HG03097 (cell line): ENCODE measurements around the gene PUM1.
"Not testable (repeated sequence)": the region's sequence is repeated elsewhere in the genome, so short reads cannot be mapped to it uniquely, and the experiment has no call there.

Experiments used
- ATAC-seq: cut with Tn5 transposase; IDR thresholded peaks from one replicate; pipeline ENCODE4 v1.9.1; 2021; ENCODE audit not compliant: unreplicated experiment, low FRiP score

Gene PUM1

DNA sequence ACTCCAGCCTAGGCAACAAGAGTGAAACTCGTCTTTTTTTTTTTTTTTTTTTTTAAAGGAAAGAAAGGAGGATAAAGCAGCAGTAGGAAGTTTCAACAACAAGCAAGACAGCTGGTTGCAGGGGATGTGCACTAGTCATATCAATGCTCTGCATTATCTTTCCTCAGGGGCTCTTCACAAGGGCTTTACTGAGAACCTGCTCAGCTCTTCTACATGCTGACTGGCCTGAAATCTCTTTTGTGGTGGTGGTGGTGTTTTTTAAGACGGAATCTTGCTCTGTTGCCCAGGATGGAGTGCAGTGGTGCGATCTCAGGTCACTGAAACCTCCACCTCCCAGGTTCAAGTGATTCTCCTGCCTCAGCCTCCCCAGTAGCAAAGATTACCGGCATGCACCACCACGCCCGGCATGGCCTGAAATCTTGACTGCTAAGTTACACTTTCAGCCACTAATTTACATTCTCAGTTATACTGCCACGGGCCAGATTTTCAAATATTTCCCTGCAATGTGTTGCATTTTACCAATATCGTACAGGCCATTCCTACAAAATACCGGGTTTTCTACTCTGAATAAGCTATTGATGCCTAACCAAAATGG, 68.0 kb downstream of the PUM1 start:
- no peak for ATAC-seq

DNA sequence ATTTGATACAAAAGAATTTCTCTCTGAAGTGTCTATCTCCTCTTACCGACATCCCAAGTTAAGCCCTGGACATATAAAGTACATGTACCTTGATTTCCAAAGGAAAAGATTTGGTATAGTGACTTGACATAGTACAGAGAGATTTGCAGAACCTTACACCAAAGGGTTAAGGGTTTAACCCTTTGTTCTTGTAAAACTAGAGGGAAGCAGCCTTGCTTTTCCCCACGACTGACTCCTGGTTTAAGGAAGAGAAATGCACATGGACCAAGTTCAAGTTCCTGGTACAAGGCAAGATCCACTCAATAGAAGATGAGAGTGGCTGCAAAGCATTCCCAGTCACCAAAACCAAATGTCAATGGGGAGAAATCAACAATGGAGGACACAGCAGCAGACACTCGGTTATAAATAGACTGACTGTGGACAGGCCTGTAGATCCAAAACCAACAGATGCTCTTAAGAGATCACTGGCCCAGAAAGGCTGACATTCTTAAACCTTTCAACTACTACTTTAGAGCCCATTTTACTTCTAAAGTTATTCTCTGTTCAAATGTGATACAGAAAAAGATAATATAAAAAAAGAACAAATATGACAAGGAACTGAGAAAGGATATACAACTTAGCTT, 69.4 kb downstream of the PUM1 start:
- ATAC-seq, result no peak

DNA sequence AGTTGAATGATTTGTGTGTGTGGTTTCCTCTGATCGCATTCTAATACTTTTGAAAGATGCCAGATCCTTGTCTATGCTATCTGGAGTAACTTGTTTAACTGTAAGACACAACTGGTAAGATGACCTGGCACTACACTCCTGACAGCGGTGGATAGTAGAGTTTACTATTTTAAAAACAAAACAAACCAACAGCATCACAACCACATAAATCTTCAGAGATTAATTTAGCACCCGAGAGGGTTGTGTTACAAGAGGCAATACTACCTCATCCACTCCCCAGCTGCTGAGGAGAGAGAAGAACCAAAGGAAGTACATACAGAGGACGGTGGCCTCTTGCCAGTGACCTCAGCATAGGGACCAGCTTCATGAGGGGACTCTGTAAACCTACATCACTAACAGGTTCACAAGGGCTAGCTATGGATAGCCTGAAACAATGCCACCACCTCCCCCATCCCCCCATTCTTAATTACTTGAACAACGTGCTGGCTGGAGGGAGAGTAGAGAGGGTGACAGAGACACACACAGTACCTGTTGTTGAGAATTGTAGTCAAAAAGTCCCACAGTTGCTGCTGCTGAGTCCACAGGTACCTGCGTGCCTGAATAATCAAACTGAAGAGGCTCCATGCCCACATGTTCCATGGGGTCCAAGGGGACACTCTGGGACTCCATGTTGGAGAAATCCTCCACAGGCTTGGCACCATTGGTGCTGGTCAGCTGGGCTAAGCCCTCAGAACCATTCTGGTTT, 73.5 kb downstream of the PUM1 start:
- no peak for ATAC-seq

DNA sequence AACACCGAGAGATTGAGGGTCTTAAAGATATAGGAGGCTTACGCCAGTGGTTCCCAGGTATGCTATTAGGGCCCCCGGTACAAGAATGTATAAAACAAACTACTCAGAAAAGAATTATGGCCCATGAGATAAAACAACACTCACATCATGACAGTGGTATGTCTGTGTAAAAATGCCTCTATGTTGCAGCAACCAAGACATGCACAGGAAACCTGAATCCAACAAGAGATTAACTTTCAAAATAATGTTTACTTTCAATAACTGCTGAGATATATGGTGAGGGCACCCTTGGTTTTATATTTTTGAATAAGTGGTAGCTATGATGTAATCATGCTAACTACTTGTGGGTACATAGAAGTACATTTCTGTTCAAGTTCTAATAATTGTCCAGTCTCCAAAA, 74.9 kb downstream of the PUM1 start:
- no peak for ATAC-seq

DNA sequence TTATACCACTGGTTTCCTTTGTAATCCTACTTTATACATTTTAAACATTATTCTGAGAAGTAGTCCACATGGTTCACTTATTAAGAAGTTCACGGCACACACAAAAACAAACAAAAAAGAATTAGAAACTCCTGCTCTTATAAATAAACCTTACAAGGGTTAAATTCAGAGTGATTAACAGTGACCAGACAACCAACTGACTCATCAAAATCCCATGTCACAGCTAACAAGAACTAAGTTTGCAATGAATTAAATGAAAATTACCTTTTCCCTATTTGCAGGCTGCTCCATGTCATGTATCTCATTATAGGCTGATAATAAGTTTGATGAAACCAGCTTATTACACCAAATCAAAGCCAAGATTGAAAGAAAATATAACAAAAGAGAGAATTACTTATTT, 77.5 kb downstream of the PUM1 start:
- ATAC-seq, result no peak

DNA sequence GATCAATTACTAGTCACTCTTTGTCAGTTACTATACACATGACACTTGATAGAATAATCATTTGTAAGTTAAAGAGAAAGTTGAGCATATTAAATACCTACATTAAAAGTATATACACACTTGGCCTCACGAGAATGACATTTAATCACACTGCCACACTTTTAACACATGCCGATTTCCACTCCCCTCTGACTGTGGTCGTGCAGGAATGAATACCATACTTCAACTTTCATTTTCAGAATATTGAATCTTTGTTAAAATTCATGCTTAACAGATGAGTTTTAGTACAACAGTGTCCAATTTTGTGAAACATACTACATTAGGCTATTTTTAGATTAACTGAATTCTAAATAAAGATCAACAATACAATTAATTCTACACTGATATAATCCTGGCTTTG, 78.8 kb downstream of the PUM1 start:
- ATAC-seq, result no peak

DNA sequence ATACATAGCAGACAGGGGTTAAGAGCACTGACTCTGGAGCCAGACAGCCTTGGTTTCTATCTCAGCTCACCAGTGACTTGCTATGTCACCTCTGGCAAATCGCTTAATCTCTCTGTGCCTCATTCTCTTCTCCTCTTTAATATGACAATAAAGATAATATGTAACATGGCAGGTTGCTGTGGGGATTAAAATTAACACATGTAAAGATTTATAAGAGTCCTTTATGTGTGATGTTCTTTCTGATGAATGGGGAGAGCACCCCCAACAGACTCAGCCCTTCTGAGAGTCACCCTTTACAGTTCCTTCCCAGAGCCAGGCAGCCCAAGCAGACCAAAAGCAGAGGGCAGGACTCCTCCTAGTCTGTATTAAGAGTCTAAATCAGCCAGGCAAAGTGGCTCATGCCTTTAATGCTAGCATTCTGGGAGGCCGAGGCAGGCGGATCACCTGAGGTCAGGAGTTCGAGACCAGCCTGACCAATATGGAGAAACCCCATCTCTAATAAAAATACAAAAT, 80.5 kb downstream of the PUM1 start:
- ATAC-seq, result no peak

DNA sequence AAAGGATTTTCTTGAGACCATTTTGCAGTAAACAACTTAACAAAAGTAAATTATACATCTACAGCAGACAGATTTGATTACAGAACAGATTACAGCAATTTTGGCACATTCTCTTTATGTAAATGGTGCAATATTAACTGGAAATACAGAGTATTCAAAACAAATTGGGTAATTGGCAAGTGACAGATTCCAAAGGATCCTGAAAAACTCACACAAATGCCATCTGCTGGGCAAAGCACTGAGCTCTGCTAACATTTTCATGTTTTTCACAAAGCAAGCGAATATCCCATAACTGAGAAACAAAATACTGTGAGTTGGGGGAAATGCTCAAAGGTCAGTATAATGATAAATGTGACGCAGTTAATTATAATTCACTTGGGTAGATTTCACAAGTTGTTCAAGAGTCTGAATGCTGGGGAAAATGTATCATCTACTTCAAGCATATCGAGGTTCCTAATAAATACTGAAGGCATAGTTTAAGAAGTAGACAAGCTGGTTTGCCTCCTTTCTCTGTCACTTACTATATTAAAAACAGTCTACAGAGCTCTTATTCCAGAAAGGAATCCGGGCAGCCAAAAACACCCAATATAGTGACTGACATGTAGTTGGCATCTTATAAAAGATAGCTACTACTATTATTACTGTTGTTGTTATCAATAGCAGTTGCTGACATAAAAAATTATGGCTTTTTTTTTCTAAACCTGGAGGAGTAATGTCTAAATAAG, 81.2 kb downstream of the PUM1 start:
- ATAC-seq, result no peak

DNA sequence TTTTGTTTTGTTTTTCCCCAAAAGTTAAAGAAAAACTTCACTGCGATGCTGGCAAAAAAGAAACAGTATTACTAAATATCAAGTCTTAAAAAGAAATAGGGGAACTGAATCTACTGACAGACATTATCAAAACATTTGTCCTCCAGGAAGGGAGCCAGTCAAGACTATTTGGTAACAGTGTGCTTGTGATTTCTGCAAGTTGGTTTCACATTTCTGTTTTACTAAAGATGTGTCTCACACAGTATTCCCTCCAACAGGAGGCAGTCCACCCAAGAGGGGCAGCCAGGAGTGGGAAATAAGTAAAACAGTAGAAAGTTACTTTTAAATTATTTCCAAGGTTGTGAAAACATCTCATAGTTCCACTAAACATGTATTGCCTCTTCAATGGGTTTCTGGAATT, 82.6 kb downstream of the PUM1 start:
- no peak for ATAC-seq

DNA sequence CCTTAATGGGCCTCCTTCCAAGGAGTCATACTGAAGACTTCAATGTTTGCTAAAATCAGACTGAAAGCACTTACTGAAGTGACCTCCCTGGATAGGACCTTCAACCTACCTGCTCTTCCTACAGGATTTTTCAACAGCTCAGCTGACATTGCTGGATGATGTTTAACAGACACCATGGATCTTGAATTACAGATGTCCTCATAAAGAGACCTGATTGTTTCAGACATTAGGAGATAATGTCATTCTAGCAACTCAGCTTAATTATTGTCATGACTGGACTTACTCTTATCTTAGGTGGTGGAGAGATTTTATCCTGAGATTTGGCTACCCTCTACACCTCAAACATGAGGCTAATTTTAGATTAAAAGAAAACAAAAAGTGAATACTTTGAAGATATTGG, 83.1 kb downstream of the PUM1 start:
- no peak for ATAC-seq

DNA sequence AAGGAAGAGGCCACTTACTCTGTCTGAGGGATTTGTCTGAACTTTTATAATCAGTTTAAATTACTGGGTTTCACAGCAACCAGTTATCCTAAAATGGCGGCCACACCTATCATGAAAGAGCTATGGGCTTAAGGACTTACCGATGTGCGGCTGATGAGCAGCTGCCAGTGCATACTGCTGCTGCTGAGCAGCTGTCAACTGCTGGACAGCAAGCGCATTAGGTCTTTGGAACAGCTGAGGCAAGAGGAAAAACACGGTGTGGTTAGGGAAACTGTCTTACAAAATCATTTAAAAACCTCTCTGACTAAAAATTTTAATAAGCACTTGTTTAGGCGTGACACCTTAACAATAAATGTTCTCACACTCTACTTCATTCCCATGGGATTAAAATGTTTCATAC, 84.3 kb downstream of the PUM1 start:
- ATAC-seq, result no peak

DNA sequence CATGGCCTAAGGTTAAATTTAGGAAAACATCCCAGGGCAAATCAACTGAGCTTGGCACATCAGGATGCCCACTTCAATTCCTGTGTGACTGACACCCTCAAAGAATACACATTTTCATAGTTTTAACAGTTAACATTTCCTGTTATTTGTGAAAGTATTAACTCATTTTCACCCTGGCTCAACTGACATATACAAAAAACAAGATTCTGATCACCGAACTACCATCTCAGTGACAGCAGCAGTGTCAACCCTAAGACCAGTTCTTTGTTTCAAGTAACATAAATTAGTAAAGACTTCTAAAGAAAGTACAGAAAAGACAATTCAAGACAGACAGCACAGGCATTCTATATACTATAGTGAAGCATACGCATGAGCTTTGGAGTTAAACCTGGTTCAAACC, 88.0 kb downstream of the PUM1 start:
- no peak for ATAC-seq

DNA sequence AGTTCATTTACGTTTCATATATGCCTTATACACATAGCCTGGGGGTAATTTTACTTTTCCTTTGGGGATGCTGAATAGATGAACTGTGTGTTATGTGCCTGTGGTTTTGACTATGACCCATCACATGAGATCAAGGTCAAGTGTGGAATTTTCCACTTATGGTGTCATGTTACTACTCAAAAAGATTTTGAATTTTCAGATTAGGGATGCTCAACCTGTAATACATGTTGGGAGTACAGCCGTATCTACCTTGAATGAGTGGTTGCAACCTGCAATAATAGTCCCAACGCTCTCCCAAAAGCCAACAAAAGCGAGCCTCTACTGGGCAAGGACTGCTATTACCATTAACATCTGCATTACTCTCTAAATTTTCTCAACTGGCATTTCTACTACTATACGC, 88.4 kb downstream of the PUM1 start:
- no peak for ATAC-seq

DNA sequence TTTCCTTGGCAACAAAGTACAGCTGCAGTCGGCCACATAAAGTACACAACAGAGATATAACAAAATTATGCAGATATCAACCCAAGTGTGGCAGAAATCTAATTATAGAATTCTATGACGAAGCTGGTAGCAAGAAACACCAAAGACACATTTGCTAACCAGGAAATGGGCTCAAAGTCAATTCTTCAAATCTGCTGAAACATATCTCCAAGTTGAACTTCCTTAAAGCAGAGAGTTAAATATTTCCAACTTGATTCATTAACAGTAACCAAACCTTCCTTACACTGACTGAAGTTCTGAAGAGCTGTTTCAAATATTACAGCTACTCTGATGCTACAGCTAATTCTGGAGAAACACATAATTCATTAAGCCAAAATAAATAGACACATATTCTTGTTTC, 89.4 kb downstream of the PUM1 start:
- peak; percentile 46 for ATAC-seq

DNA sequence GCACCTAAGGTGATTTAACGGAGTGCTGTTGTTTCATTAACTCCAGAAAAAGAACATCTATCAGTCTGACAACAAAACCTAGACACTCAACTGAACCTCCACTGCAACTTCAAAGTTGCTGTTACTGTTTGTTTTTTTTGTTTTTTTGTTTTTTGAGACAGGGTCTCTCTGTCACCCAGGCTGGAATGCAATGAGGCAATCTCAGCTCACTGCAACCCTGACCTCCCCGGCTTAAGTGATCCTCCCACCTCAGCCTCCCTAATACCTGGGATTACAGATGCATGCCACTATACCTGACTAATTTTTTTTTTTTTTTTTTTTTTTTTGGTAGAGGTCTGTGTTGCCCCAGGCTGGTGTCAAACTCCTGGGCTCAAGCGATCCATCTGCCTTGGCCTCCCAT, 90.3 kb downstream of the PUM1 start:
- no peak for ATAC-seq

DNA sequence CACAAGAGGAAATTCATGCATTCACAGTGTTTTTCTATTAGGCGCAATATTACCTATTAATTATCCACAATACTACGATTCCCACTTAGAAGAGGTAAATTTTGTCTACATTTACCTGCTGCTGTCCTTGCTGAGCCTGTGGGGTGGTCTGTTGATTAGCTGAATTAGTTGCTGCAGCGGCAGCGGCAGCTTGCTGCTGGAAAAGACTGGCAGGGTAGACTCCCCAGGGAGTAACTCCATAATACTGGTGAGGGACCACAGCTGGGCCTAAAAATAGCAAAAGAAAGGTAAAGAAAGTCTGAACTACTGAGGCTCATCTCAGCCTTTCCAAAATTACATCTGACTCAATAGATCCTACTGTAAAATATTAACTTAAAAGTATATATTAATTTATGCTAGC, 91.0 kb downstream of the PUM1 start:
- no peak for ATAC-seq

DNA sequence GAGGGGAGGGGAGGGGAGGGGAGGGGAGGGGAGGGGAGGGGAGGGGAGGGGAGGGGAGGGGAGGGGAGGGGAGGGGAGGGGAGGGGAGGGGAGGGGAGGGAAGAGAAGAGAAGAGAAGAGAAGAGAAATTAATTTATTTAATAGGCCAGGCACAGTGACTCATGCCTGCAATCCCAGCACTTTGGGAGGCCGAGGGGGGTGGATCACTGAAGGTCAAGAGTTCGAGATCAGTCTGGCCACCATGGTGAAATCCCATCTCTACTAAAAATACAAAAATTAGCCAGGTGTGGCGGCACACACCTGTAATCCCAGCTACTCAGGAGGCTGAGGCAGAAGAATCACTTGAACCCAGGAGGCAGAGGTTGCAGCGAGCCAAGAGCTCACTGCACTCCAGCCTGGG, 93.2 kb downstream of the PUM1 start:
- ATAC-seq, result not testable (repeated sequence)

DNA sequence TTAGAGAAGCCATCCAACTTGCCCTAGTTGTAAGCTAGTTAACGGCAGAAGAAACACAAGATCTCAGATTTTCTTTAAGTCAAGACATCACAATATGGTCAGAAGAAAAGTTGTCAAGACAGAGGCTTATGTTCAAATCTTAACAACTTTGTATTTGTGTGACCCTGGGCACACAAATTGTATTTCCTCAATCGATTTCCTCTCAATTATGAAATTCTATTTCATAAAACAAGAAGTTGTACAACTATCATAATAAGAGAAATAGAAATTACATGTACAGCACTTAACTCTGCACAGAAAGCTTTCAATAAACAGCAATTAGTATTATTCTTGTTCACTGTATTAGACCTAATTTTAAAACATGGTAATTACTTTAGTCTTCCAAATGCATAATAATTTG, 94.0 kb downstream of the PUM1 start:
- ATAC-seq, result no peak

DNA sequence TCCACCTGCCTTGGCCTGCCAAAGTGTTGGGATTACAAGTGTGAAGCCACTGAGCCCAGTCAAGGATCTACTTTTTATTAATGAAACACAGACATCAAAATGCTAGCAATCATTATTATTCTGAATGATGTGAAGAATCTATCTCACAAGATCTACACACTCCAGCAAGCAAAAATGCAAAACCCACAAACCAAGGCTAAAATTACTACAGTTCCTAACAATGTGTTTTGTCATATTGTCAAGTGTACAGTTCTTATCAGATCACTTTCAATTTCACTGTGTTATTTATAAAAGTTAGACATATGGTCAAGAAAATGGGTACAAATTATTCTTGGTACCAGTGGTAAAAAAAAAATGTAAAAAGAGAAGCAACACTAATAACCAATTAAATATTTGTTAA, 95.6 kb downstream of the PUM1 start:
- ATAC-seq, result no peak

DNA sequence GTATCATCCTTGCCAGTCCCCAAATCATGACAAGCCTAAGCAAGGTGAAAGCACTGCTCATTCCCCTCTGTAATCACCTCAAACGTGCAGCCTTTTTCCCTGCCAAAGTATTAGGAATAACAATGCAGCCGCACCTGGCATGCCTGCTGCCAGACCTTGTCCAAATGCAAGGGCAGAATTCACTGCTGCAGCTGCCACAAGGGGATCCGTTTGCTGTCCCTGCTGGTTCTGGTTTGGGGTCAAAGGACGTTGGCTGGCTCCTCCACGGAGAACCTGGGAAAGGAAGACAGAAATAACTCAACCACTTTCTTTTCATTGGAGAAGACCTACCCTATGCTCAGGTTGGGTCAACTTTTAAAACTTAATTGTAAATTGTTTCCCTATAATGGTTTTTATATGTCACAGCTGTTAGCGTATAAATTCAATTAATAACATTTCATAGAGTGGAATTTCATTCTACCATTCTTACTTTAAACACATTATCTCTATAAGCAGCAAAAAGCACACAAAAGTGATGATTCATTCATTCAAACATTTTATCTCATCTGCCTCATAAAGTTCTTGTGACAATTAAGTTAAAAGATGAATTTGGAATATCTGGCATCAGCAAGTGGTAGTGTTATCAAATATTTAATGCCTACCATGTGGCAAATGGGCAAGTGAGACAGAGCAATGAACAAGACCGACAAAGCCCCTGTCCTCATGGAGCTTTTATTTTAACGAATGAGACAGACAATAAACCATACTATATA, 97.1 kb downstream of the PUM1 start:
- ATAC-seq, result no peak
